ENCODE results near the gene FRMD4A. TPM values are rescaled to one million over a fixed set of nuclear protein-coding genes. Genes with fewer than 3 reads are reported as not detected.

The FRMD4A gene
- total RNA-seq (2014; rRNA removed; shearing (Covaris generic)) (17.5 and 17.8 TPM in 2 replicates), polyA plus RNA-seq (2016; fragmentation: Nextera tagmentation; extraction: Ambion mirVana) (11.3 and 11.9 TPM in 2 replicates)

- no peak for DNase-seq
- Histone ChIP-seq H3K9ac (no peak within 1 kb of the TSS), H4K20me1 (ENCODE audit: insufficient read depth) (no peaks in the 10 kb centered on the region), H3K4me3 (no peak within 1 kb of the TSS), H3K4me1 (ENCODE audit: insufficient read depth) (no peaks in the 10 kb centered on the region), H2AFZ (no peak within 1 kb of the TSS), H3K27ac (no peak within 1 kb of the TSS), H3K9me2 (ENCODE audit: insufficient read depth) (no peaks in the 10 kb centered on the region), H3K27me3 (replicated peaks; ENCODE audit: insufficient read depth) (peaks cover 42% of the 10 kb centered on the region), H3K4me2 (ENCODE audit: unreplicated experiment) (no peak within 1 kb of the TSS), H3K36me3 (ENCODE audit: low read depth) (no peaks in the 10 kb centered on the region), H3F3A (ENCODE audit: insufficient read depth) (no peaks in the 10 kb centered on the region), H3K9me3 (ENCODE audit: low read depth) (no peaks in the 10 kb centered on the region), H3K79me2 (ENCODE audit: insufficient read depth) (no peaks in the 10 kb centered on the region)
- in situ Hi-C loops (cut with MboI) = no loop called here
- 52 to 56% methylated on average over 10 to 14 of the region's 14 CpGs for WGBS, 2 experiments (ENCODE audit: low coverage in 1 of 2, low lambda C conversion rate in 2 of 2, missing lambda C conversion rate in 2 of 2)
- TF ChIP-seq EZH2phosphoT487 (IDR thresholded peaks at IDR 0.05; ENCODE audit: insufficient read depth, low read depth) (no peak), EZH2 (IDR thresholded peaks at IDR 0.05; ENCODE audit: insufficient read depth, poor library complexity, severe bottlenecking) (no peak)
Observed at GRCh38 chr10:14330388-14331061, at the start of gene FRMD4A. Gene FRMD4A, minus strand, starts transcription at chr10:14330924.

GRCh38 chr10:14379556-14380280 is 49.0 kb upstream of the FRMD4A start:
- Histone ChIP-seq H3F3A (ENCODE audit: insufficient read depth) (no peaks in the 10 kb centered on the region), H3K9me2 (ENCODE audit: insufficient read depth) (no peaks in the 10 kb centered on the region), H3K9ac (no peak overlapping the region), H3K27ac (no peak overlapping the region), H3K4me1 (ENCODE audit: insufficient read depth) (no peaks in the 10 kb centered on the region), H3K4me3 (no peak overlapping the region), H3K9me3 (ENCODE audit: low read depth) (no peaks in the 10 kb centered on the region), H3K79me2 (ENCODE audit: insufficient read depth) (no peaks in the 10 kb centered on the region), H3K4me2 (ENCODE audit: unreplicated experiment) (no peak overlapping the region), H3K27me3 (replicated peaks; ENCODE audit: insufficient read depth) (peaks cover 48% of the 10 kb centered on the region), H4K20me1 (ENCODE audit: insufficient read depth) (no peaks in the 10 kb centered on the region), H3K36me3 (ENCODE audit: low read depth) (no peaks in the 10 kb centered on the region), H2AFZ (no peak overlapping the region)
- DNase-seq = no peak
- TF ChIP-seq EZH2phosphoT487 (IDR thresholded peaks at IDR 0.05; ENCODE audit: insufficient read depth, low read depth) (no peak), EZH2 (IDR thresholded peaks at IDR 0.05; ENCODE audit: insufficient read depth, poor library complexity, severe bottlenecking) (no peak)
- in situ Hi-C loops (cut with MboI) = no loop called here
- WGBS, 2 experiments (ENCODE audit: low coverage in 1 of 2, low lambda C conversion rate in 2 of 2, missing lambda C conversion rate in 2 of 2) = 61 to 63% methylated on average over 8 of the region's 8 CpGs

GRCh38 chr10:14378387-14378960 is 47.8 kb upstream of the FRMD4A start:
- H3K27me3 ChIP-seq (replicated peaks; ENCODE audit: insufficient read depth) = peaks cover 41% of the 10 kb centered on the region
- TF ChIP-seq EZH2 (IDR thresholded peaks at IDR 0.05; ENCODE audit: insufficient read depth, poor library complexity, severe bottlenecking) (no peak), EZH2phosphoT487 (IDR thresholded peaks at IDR 0.05; ENCODE audit: insufficient read depth, low read depth) (no peak)
- H2AFZ ChIP-seq = no peak overlapping the region
- no peaks in the 10 kb centered on the region for H4K20me1 ChIP-seq (ENCODE audit: insufficient read depth)
- no peak overlapping the region for H3K27ac ChIP-seq
- 66 to 70% methylated on average over 6 of the region's 6 CpGs for WGBS, 2 experiments (ENCODE audit: low coverage in 1 of 2, low lambda C conversion rate in 2 of 2, missing lambda C conversion rate in 2 of 2)
- H3F3A ChIP-seq (ENCODE audit: insufficient read depth) = no peaks in the 10 kb centered on the region
- no peaks in the 10 kb centered on the region for H3K79me2 ChIP-seq (ENCODE audit: insufficient read depth)
- no peak overlapping the region for H3K9ac ChIP-seq
- in situ Hi-C loops (cut with MboI) = no loop called here
- H3K9me2 ChIP-seq (ENCODE audit: insufficient read depth) = no peaks in the 10 kb centered on the region
- H3K4me2 ChIP-seq (ENCODE audit: unreplicated experiment) = no peak overlapping the region
- no peak for DNase-seq
- H3K36me3 ChIP-seq (ENCODE audit: low read depth) = no peaks in the 10 kb centered on the region
- H3K4me3 ChIP-seq = no peak overlapping the region
- H3K9me3 ChIP-seq (ENCODE audit: low read depth) = no peaks in the 10 kb centered on the region
- H3K4me1 ChIP-seq (ENCODE audit: insufficient read depth) = no peaks in the 10 kb centered on the region

- in situ Hi-C loops (cut with MboI) = no loop called here
- no peak overlapping the region for H3K9ac ChIP-seq
- 81 to 85% methylated on average over 4 of the region's 4 CpGs for WGBS, 2 experiments (ENCODE audit: low coverage in 1 of 2, low lambda C conversion rate in 2 of 2, missing lambda C conversion rate in 2 of 2)
- H3K9me2 ChIP-seq (ENCODE audit: insufficient read depth) = no peaks in the 10 kb centered on the region
- no peaks in the 10 kb centered on the region for H3F3A ChIP-seq (ENCODE audit: insufficient read depth)
- TF ChIP-seq EZH2 (IDR thresholded peaks at IDR 0.05; ENCODE audit: insufficient read depth, poor library complexity, severe bottlenecking) = no peak
- TF ChIP-seq EZH2phosphoT487 (IDR thresholded peaks at IDR 0.05; ENCODE audit: insufficient read depth, low read depth) = no peak
- H3K36me3 ChIP-seq (ENCODE audit: low read depth) = no peaks in the 10 kb centered on the region
- H3K79me2 ChIP-seq (ENCODE audit: insufficient read depth) = no peaks in the 10 kb centered on the region
- no peak overlapping the region for H2AFZ ChIP-seq
- no peak overlapping the region for H3K4me2 ChIP-seq (ENCODE audit: unreplicated experiment)
- H3K4me3 ChIP-seq = no peak overlapping the region
- H3K4me1 ChIP-seq (ENCODE audit: insufficient read depth) = no peaks in the 10 kb centered on the region
- no peaks in the 10 kb centered on the region for H3K9me3 ChIP-seq (ENCODE audit: low read depth)
- no peak for DNase-seq
- H3K27ac ChIP-seq = no peak overlapping the region
- peaks cover 47% of the 10 kb centered on the region for H3K27me3 ChIP-seq (replicated peaks; ENCODE audit: insufficient read depth)
- no peaks in the 10 kb centered on the region for H4K20me1 ChIP-seq (ENCODE audit: insufficient read depth)
Observed at GRCh38 chr10:14377591-14378175, 47.0 kb upstream of the FRMD4A start.
